Omental fat pad (tissue), 4 donors: ENCODE measurements around the gene RTN4RL2. TPM values are rescaled to one million over a fixed set of nuclear protein-coding genes. Genes with fewer than 3 reads are reported as not detected.

Experiments used
- ATAC-seq: fragments of 150-250 bp; one replicate; pipeline ENCODE4 v1.9.1; 2016; ENCODE audit warnings: mild to moderate bottlenecking, moderate library complexity; ENCODE audit not compliant: low FRiP score
- DNase-seq: peaks from one replicate; pipeline ENCODE4 v3.0.0-alpha.2; 2019; ENCODE audit warnings: low spot score
- CTCF ChIP-seq, 3 donors: fragments of 450-650 bp; IDR thresholded peaks; one replicate each; pipeline ENCODE4 v1.5.1; 2016 to 2017; ENCODE audit warnings: antibody characterized with exemption in 3 of 3, mild to moderate bottlenecking in 3 of 3, moderate library complexity in 2 of 3
- total RNA-seq, 4 donors: library from RNA; depleted of rRNA; stranded (reverse); fragments of >200 nt; gene quantifications; one replicate each; pipeline ENCODE4 v1.1.0, GENCODE V29; 2016

The RTN4RL2 gene
- total RNA-seq, 4 donors from 2014 or later: 0.25 to 1.4 (median 0.74) TPM; not detected in 1

- DNase-seq (no peak), ATAC-seq (no peak)
- no peak for TF ChIP-seq CTCF (IDR thresholded peaks at IDR 0.05)
These were observed 40.6 kb downstream of the RTN4RL2 start for GRCh38 chr11:57500926-57501325.

DNA sequence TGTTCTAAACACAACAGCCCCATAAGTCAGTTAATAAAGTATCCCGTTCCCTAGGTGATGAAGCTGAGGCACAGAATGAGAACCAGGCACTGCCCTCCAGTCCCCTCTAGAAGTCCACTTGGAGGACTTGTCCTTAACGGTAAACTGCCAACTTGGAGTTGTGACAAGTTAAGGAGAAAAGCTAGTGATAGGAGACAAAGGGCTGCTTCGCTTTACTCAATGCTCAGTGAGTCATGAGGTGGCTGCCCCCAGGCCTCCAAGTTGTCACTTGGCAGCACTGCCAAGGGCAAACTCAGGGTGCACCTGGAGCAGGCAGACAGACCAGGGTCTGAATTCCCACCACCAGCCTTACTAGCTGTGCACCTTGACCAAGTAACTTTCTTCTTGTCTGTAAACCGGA lies 41.6 kb downstream of the RTN4RL2 start:
- no peak for DNase-seq
- no peak for TF ChIP-seq CTCF (IDR thresholded peaks at IDR 0.05)
- ATAC-seq: no peak

GRCh38 chr11:57502376-57502775 lies 42.0 kb downstream of the RTN4RL2 start:
- no peak for ATAC-seq
- TF ChIP-seq CTCF (IDR thresholded peaks at IDR 0.05): no peak
- DNase-seq: no peak

DNA sequence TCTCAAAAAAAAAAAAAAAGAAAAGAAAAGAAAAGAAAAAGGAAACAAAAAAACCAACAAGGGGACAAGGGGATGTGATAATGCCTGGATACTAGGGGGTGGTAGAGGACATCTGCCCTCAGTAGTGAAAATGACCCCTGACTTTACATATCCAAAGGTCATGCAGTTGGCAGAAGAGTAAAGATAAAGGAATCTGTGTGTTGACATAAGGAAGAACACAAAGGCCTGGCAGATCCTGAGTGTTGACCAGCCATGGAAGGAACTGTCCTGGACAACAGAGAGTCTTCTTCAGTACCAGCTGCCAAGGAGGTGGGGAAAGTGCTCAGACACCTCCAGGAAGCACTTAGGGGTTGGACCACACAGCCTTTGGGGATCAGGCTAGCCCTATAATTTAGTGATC lies 42.5 kb downstream of the RTN4RL2 start:
- DNase-seq (no peak), ATAC-seq (no peak)
- no peak for TF ChIP-seq CTCF (IDR thresholded peaks at IDR 0.05)

DNA sequence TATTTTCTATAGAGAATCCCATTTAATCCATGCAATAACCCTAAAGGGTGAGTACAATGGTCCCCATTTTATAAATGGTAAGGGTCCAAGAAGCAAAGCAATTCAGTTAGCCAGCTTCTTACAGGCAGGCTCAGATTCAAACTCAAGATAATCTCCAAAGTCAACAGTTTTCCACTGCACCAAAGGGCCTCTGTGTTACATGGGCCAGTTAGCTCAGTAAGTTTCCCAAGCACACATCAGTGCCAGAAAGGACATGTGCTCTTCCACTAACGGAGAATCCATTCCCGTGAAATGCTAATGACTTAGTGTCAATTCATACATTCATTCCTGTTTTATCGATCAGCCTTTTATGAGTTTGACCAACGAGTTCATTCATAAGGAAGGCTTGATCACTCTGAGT lies 44.2 kb downstream of the RTN4RL2 start:
- no peak for TF ChIP-seq CTCF (IDR thresholded peaks at IDR 0.05)
- DNase-seq: no peak

GRCh38 chr11:57506522-57506921 lies 46.2 kb downstream of the RTN4RL2 start:
- no peak for TF ChIP-seq CTCF (IDR thresholded peaks at IDR 0.05)
- ATAC-seq: no peak
- DNase-seq: no peak

More for the DNA sequence above, 44.2 kb downstream of the RTN4RL2 start:
- no peak for ATAC-seq

- TF ChIP-seq CTCF (IDR thresholded peaks at IDR 0.05): no peak
- ATAC-seq: no peak
- no peak for DNase-seq
These were observed 48.2 kb downstream of the RTN4RL2 start for GRCh38 chr11:57508341-57509170.
